ENCODE measurements around the gene SNX21. TPM values are rescaled to one million over a fixed set of nuclear protein-coding genes. Genes with fewer than 3 reads are reported as not detected.

SNX21 gene
- total and polyA plus RNA-seq, 9 of the 15 experiments (the other 6 are each of a cell fraction or from before 2014, with no cell fraction given), result 0.10 to 1.2 (median 0.42) TPM

GRCh38 chr20:45880988-45881788 is 47.6 kb downstream of the SNX21 start, which contains the start of gene ZSWIM1 (continued):
- TF ChIP-seq, protein P1, sequence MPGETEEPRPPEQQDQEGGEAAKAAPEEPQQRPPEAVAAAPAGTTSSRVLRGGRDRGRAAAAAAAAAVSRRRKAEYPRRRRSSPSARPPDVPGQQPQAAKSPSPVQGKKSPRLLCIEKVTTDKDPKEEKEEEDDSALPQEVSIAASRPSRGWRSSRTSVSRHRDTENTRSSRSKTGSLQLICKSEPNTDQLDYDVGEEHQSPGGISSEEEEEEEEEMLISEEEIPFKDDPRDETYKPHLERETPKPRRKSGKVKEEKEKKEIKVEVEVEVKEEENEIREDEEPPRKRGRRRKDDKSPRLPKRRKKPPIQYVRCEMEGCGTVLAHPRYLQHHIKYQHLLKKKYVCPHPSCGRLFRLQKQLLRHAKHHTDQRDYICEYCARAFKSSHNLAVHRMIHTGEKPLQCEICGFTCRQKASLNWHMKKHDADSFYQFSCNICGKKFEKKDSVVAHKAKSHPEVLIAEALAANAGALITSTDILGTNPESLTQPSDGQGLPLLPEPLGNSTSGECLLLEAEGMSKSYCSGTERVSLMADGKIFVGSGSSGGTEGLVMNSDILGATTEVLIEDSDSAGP (CRISPR knock-in tag; IDR thresholded peaks at IDR 0.05), result no peak
- TF ChIP-seq PRDM10 (IDR thresholded peaks at IDR 0.05; ENCODE audit: partially characterized antibody), result peak; percentile 10
- 0 out of 2 replicates have a peak, but pooled peaks have one; percentile 44 for TF ChIP-seq ZSCAN29 (IDR thresholded peaks at IDR 0.05)
- TF ChIP-seq NEUROD1 (IDR thresholded peaks at IDR 0.05; ENCODE audit: borderline replicate concordance, low read depth, low read length, partially characterized antibody), result peak; percentile 99
- TF ChIP-seq HDGF (IDR thresholded peaks at IDR 0.05), result peak; percentile 77; the same call in 1 of the 2 replicates
- peak; percentile 85 for TF ChIP-seq PML (IDR thresholded peaks at IDR 0.05; ENCODE audit: low read length)
- TF ChIP-seq TBP (optimal IDR thresholded peaks at IDR 0.05; ENCODE audit: low read depth, low read length), result peak; percentile 97
- no peak for TF ChIP-seq HDAC6 (IDR thresholded peaks at IDR 0.05; ENCODE audit: low read depth, low read length)
- TF ChIP-seq TAF7 (tag; IDR thresholded peaks at IDR 0.05), result peak; percentile 96
- TF ChIP-seq E2F3 (CRISPR knock-in tag; IDR thresholded peaks at IDR 0.05), result no peak
- TF ChIP-seq POLR2G (IDR thresholded peaks at IDR 0.05; ENCODE audit: low read depth, low read length), result peak; percentile 78
- peak; percentile 58 for TF ChIP-seq CHD1 (IDR thresholded peaks at IDR 0.05; ENCODE audit: low read length)
- no peak for TF ChIP-seq ARID1B (IDR thresholded peaks at IDR 0.05)
- TF ChIP-seq RBBP5 (IDR thresholded peaks at IDR 0.05; ENCODE audit: borderline replicate concordance, insufficient read depth, low read length, poor library complexity, severe bottlenecking), result peak; percentile 59
- peak; percentile 94 for TF ChIP-seq TAF9B (IDR thresholded peaks at IDR 0.05; ENCODE audit: partially characterized antibody)
- no peak for TF ChIP-seq CBX3 (IDR thresholded peaks at IDR 0.05; ENCODE audit: borderline replicate concordance in 1 of 2, low read length in 2 of 2)
- 0 out of 2 replicates have a peak, but pooled peaks have one; percentile 24 for TF ChIP-seq GATAD2A (IDR thresholded peaks at IDR 0.05)
- peak; percentile 85 for TF ChIP-seq POLR2AphosphoS5 (IDR thresholded peaks at IDR 0.05; ENCODE audit: control insufficient read depth, insufficient read depth, low read depth, low read length)
- TF ChIP-seq, protein P2, sequence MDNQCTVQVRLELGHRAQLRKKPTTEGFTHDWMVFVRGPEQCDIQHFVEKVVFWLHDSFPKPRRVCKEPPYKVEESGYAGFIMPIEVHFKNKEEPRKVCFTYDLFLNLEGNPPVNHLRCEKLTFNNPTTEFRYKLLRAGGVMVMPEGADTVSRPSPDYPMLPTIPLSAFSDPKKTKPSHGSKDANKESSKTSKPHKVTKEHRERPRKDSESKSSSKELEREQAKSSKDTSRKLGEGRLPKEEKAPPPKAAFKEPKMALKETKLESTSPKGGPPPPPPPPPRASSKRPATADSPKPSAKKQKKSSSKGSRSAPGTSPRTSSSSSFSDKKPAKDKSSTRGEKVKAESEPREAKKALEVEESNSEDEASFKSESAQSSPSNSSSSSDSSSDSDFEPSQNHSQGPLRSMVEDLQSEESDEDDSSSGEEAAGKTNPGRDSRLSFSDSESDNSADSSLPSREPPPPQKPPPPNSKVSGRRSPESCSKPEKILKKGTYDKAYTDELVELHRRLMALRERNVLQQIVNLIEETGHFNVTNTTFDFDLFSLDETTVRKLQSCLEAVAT (IDR thresholded peaks at IDR 0.05), result peak in 1 of 2 experiments; percentile 44; a peak in 1 of 4 replicates
- TF ChIP-seq CREB5 (CRISPR knock-in tag; IDR thresholded peaks at IDR 0.05), result 0 out of 2 replicates have a peak, but pooled peaks have one; percentile 29
